ENCODE measurements around the gene SLC19A3.

DNA sequence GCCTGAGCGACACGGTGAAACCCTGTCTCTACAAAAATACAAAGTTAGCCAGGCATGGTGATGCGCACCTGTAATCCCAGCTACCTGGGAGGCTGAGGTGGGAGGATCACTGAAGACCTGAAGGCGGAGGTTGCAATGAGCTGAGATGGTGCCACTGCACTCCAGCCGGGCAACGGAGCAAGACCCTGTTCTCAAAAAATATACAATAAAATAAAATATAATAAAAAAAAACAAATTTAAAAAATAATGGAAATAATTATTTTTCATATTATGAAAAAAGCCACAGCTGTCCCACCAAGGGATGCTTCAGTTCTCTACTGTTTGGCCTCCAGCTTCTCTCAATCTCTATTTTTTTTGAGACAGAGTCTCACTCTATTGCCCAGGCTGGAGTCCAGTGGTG lies 10.4 kb downstream of the SLC19A3 start:
- TF ChIP-seq, protein P1, sequence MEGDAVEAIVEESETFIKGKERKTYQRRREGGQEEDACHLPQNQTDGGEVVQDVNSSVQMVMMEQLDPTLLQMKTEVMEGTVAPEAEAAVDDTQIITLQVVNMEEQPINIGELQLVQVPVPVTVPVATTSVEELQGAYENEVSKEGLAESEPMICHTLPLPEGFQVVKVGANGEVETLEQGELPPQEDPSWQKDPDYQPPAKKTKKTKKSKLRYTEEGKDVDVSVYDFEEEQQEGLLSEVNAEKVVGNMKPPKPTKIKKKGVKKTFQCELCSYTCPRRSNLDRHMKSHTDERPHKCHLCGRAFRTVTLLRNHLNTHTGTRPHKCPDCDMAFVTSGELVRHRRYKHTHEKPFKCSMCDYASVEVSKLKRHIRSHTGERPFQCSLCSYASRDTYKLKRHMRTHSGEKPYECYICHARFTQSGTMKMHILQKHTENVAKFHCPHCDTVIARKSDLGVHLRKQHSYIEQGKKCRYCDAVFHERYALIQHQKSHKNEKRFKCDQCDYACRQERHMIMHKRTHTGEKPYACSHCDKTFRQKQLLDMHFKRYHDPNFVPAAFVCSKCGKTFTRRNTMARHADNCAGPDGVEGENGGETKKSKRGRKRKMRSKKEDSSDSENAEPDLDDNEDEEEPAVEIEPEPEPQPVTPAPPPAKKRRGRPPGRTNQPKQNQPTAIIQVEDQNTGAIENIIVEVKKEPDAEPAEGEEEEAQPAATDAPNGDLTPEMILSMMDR (IDR thresholded peaks at IDR 0.05; ENCODE audit: poor library complexity, severe bottlenecking): no peak
- TF ChIP-seq EZH2 (IDR thresholded peaks at IDR 0.05; ENCODE audit: borderline replicate concordance, insufficient read depth, low read length, poor library complexity, severe bottlenecking): no peak
- TF ChIP-seq POLR2AphosphoS5 (IDR thresholded peaks at IDR 0.05): no peak
- TF ChIP-seq EP300 (conservative IDR thresholded peaks at IDR 0.05; ENCODE audit: poor library complexity, severe bottlenecking): no peak

Data from neural cell (in vitro differentiated cells).